Vagina (tissue), 2 donors: ENCODE results near the gene MLH3.
"Not testable (repeated sequence)": the region's sequence is repeated elsewhere in the genome, so short reads cannot be mapped to it uniquely, and the experiment has no call there.

Source experiments
- CTCF ChIP-seq, 3 experiments: fragments of 450-650 bp in 2 of 3; fragments of 200-600 bp in 1 of 3; sonication (generic) in 1 of 3; IDR thresholded peaks; one replicate each; pipeline ENCODE4 v1.5.1; 2017 to 2019; ENCODE audit warnings: antibody characterized with exemption in 3 of 3, mild to moderate bottlenecking in 2 of 3, moderate library complexity in 2 of 3
- POLR2A ChIP-seq, 2 donors: fragments of 450-650 bp; IDR thresholded peaks; one replicate each; pipeline ENCODE4 v1.6.1; 2017; ENCODE audit warnings: antibody characterized with exemption in 2 of 2, mild to moderate bottlenecking in 2 of 2, moderate library complexity in 2 of 2
- POLR2AphosphoS5 ChIP-seq, 2 donors: sonication (generic); formaldehyde crosslinking; IDR thresholded peaks; one replicate each; pipeline ENCODE4 v1.9.0; 2017; ENCODE audit warnings: antibody characterized with exemption in 2 of 2, mild to moderate bottlenecking in 2 of 2, low read depth in 1 of 2; ENCODE audit not compliant: insufficient read depth in 1 of 2

- TF ChIP-seq CTCF (IDR thresholded peaks at IDR 0.05); POLR2A (IDR thresholded peaks at IDR 0.05); POLR2AphosphoS5 (IDR thresholded peaks at IDR 0.05; ENCODE audit: insufficient read depth in 1 of 2, low read depth in 1 of 2): not testable (repeated sequence)
These were observed 55.5 kb downstream of the MLH3 start for GRCh38 chr14:74995781-74996180.
